ENCODE data around the gene CSNK2A3.

GRCh38 chr11:11334607-11335006 lies 18.4 kb downstream of the CSNK2A3 start:
- no peak for TF ChIP-seq RARB (CRISPR knock-in tag; IDR thresholded peaks at IDR 0.05)
- TF ChIP-seq GLIS3 (CRISPR knock-in tag; IDR thresholded peaks at IDR 0.05), result no peak
- TF ChIP-seq CREB5 (CRISPR knock-in tag; IDR thresholded peaks at IDR 0.05; ENCODE audit: low read depth), result no peak
- TF ChIP-seq ZFP30 (CRISPR knock-in tag; IDR thresholded peaks at IDR 0.05), result no peak
- no peak for TF ChIP-seq TSHZ2 (CRISPR knock-in tag; IDR thresholded peaks at IDR 0.05)
- TF ChIP-seq PATZ1 (CRISPR knock-in tag; IDR thresholded peaks at IDR 0.05; ENCODE audit: borderline replicate concordance), result no peak
- no peak for TF ChIP-seq ARNTL (CRISPR knock-in tag; IDR thresholded peaks at IDR 0.05; ENCODE audit: borderline replicate concordance, low read depth)
- no peak for TF ChIP-seq SNAI2 (CRISPR knock-in tag; IDR thresholded peaks at IDR 0.05)
- TF ChIP-seq ZFP3 (CRISPR knock-in tag; IDR thresholded peaks at IDR 0.05), result no peak

Measured in SK-N-SH treated with all-trans-retinoic acid at 6 μM for 48 hours (cell line).